ENCODE results near the gene LXN.

The LXN gene

GRCh38 chr3:158642474-158643210 is 29.8 kb downstream of the LXN start:
- no peak overlapping the region for H3K4me3 ChIP-seq (ENCODE audit: control insufficient read depth, low read depth, low read length)
- no peak for TF ChIP-seq CTCF (IDR thresholded peaks at IDR 0.05; ENCODE audit: control insufficient read depth, insufficient read depth, low read depth, low read length, missing control alignments)
- DNase-seq (ENCODE audit: low read depth): no peak

- no peak for TF ChIP-seq CTCF (IDR thresholded peaks at IDR 0.05; ENCODE audit: control insufficient read depth, insufficient read depth, low read depth, low read length, missing control alignments)
- no peak overlapping the region for H3K4me3 ChIP-seq (ENCODE audit: control insufficient read depth, low read depth, low read length)
- DNase-seq (ENCODE audit: low read depth): no peak
Observed at GRCh38 chr3:158642005-158642404, 30.4 kb downstream of the LXN start.

GRCh38 chr3:158640646-158641045 is 31.8 kb downstream of the LXN start:
- H3K4me3 ChIP-seq (ENCODE audit: control insufficient read depth, low read depth, low read length): no peak overlapping the region
- TF ChIP-seq CTCF (IDR thresholded peaks at IDR 0.05; ENCODE audit: control insufficient read depth, insufficient read depth, low read depth, low read length, missing control alignments): no peak
- no peak for DNase-seq (ENCODE audit: low read depth)

GRCh38 chr3:158631981-158632380 is 40.5 kb downstream of the LXN start:
- H3K4me3 ChIP-seq (ENCODE audit: control insufficient read depth, low read depth, low read length): no peak overlapping the region
- DNase-seq (ENCODE audit: low read depth): no peak
- no peak for TF ChIP-seq CTCF (IDR thresholded peaks at IDR 0.05; ENCODE audit: control insufficient read depth, insufficient read depth, low read depth, low read length, missing control alignments)

GRCh38 chr3:158625881-158626280 is 46.6 kb downstream of the LXN start:
- no peak for DNase-seq (ENCODE audit: low read depth)
- no peak overlapping the region for H3K4me3 ChIP-seq (ENCODE audit: control insufficient read depth, low read depth, low read length)
- no peak for TF ChIP-seq CTCF (IDR thresholded peaks at IDR 0.05; ENCODE audit: control insufficient read depth, insufficient read depth, low read depth, low read length, missing control alignments)

- no peak for DNase-seq (ENCODE audit: low read depth)
- no peak for TF ChIP-seq CTCF (IDR thresholded peaks at IDR 0.05; ENCODE audit: control insufficient read depth, insufficient read depth, low read depth, low read length, missing control alignments)
- H3K4me3 ChIP-seq (ENCODE audit: control insufficient read depth, low read depth, low read length): no peak overlapping the region
Observed at GRCh38 chr3:158617982-158618875, 54.2 kb downstream of the LXN start.

Measured in AG09309 (cell line).